Smooth muscle cell (in vitro differentiated cells): ENCODE results near the gene INTS6L. TPM values are rescaled to one million over a fixed set of nuclear protein-coding genes. Genes with fewer than 3 reads are reported as not detected.

Source experiments
- DNase-seq: peaks from one replicate; lab custom pipeline; 2025; ENCODE audit not compliant: unreplicated experiment; lab: John Stamatoyannopoulos, UW
- H2AFZ ChIP-seq: fragments of 200-600 bp; sonication (generic); 2 replicates; pipeline ENCODE4 v1.6.0; 2016; ENCODE audit warnings: antibody characterized with exemption, low read depth, mild to moderate bottlenecking
- H3F3A ChIP-seq: fragments of 200-600 bp; sonication (generic); 2 replicates; pipeline ENCODE4 v1.6.0; 2017; ENCODE audit warnings: antibody characterized with exemption, low read depth
- H3K27ac ChIP-seq: fragments of 200-600 bp; sonication (generic); 2 replicates; pipeline ENCODE4 v1.5.1; 2016; ENCODE audit warnings: low read depth, mild to moderate bottlenecking
- H3K27me3 ChIP-seq: fragments of 200-600 bp; sonication (generic); 2 replicates; pipeline ENCODE4 v1.6.1; 2016; ENCODE audit warnings: low read depth, mild to moderate bottlenecking
- H3K36me3 ChIP-seq: fragments of 200-600 bp; sonication (generic); 2 replicates; pipeline ENCODE4 v1.5.1; 2016; ENCODE audit warnings: low read depth
- H3K4me1 ChIP-seq: fragments of 200-600 bp; sonication (generic); 2 replicates; pipeline ENCODE4 v1.5.1; 2016; ENCODE audit warnings: low read depth
- H3K4me2 ChIP-seq: fragments of 200-600 bp; sonication (generic); 2 replicates; pipeline ENCODE4 v1.6.0; 2016; ENCODE audit warnings: mild to moderate bottlenecking
- H3K4me3 ChIP-seq: fragments of 200-600 bp; sonication (generic); 2 replicates; pipeline ENCODE4 v1.5.1; 2016; ENCODE audit warnings: mild to moderate bottlenecking
- H3K79me2 ChIP-seq: fragments of 200-600 bp; sonication (generic); 2 replicates; pipeline ENCODE4 v1.6.0; 2016; ENCODE audit warnings: low read depth, mild to moderate bottlenecking
- H3K9ac ChIP-seq: fragments of 200-600 bp; sonication (generic); 2 replicates; pipeline ENCODE4 v1.6.0; 2016; ENCODE audit warnings: low read depth
- H3K9me3 ChIP-seq: fragments of 200-600 bp; sonication (generic); replicated peaks from 2 replicates; pipeline ENCODE4 v1.5.1; 2016; ENCODE audit warnings: low read depth
- H4K20me1 ChIP-seq: fragments of 200-600 bp; sonication (generic); 2 replicates; pipeline ENCODE4 v1.6.0; 2016; ENCODE audit warnings: low read depth
- CTCF ChIP-seq: fragments of 200-600 bp; sonication (generic); IDR thresholded peaks from 2 replicates; pipeline ENCODE4 v1.5.1; 2017; ENCODE audit warnings: borderline replicate concordance, mild to moderate bottlenecking, antibody characterized with exemption; ENCODE audit not compliant: insufficient read depth, poor library complexity, severe bottlenecking
- WGBS: methylation state at CpG from one replicate; pipeline ENCODE4 v1.1.7; 2016; ENCODE audit warnings: low lambda C conversion rate; 5-methylcytosine and 5-hydroxymethylcytosine counted together
- polyA plus RNA-seq: library from polyadenylated mRNA; unstranded; fragments of >200 nt; fragmentation: Nextera tagmentation; extraction: Ambion mirVana; gene quantifications from 2 replicates; pipeline ENCODE4 v1.2.1, GENCODE V29; 2016
- total RNA-seq: library from RNA; depleted of rRNA; stranded (reverse); fragments of >200 nt; gene quantifications from 2 replicates; pipeline ENCODE4 v1.2.3, GENCODE V29; 2014

Gene INTS6L
- total and polyA plus RNA-seq, 2 experiments from 2014 or later = 4.9 to 20.5 TPM

GRCh38 chrX:135505351-135505750 lies 15.1 kb upstream of the INTS6L start:
- Histone ChIP-seq H4K20me1 (no peaks in the 10 kb centered on the region), H3K9ac (no peak overlapping the region)
- TF ChIP-seq CTCF = no peak

GRCh38 chrX:135509885-135510284 lies 10.6 kb upstream of the INTS6L start:
- Histone ChIP-seq H3K4me2 (no peak overlapping the region), H3F3A (no peaks in the 10 kb centered on the region), H4K20me1 (no peaks in the 10 kb centered on the region), H3K79me2 (no peaks in the 10 kb centered on the region), H3K4me1 (no peaks in the 10 kb centered on the region), H3K9ac (no peak overlapping the region), H3K27ac (no peak overlapping the region), H3K36me3 (no peaks in the 10 kb centered on the region), H3K27me3 (no peaks in the 10 kb centered on the region), H2AFZ (no peak overlapping the region), H3K9me3 (no peaks in the 10 kb centered on the region), H3K4me3 (no peak overlapping the region)
- no peak for TF ChIP-seq CTCF
- WGBS = 85% methylated on average over 2 of the region's 2 CpGs
- DNase-seq = no peak

More at GRCh38 chrX:135505351-135505750, 15.1 kb upstream of the INTS6L start:
- Histone ChIP-seq H3K9me3 (no peaks in the 10 kb centered on the region), H3K4me3 (no peak overlapping the region), H3K27me3 (no peaks in the 10 kb centered on the region), H3K4me1 (no peaks in the 10 kb centered on the region), H3K36me3 (no peaks in the 10 kb centered on the region), H3K4me2 (no peak overlapping the region), H3F3A (no peaks in the 10 kb centered on the region), H3K79me2 (no peaks in the 10 kb centered on the region), H2AFZ (no peak overlapping the region), H3K27ac (no peak overlapping the region)
- DNase-seq = no peak

GRCh38 chrX:135512508-135513129 lies 7.8 kb upstream of the INTS6L start:
- H3K79me2 ChIP-seq = no peaks in the 10 kb centered on the region
- H3K27ac ChIP-seq = no peak overlapping the region
- H3K27me3 ChIP-seq = no peaks in the 10 kb centered on the region
- no peak overlapping the region for H3K9ac ChIP-seq
- no peaks in the 10 kb centered on the region for H3K36me3 ChIP-seq
- H2AFZ ChIP-seq = no peak overlapping the region
- no peaks in the 10 kb centered on the region for H3K4me1 ChIP-seq
- no peaks in the 10 kb centered on the region for H3F3A ChIP-seq
- DNase-seq = no peak
- H3K4me3 ChIP-seq = no peak overlapping the region
- TF ChIP-seq CTCF = no peak
- WGBS = 79% methylated on average over 3 of the region's 3 CpGs
- H4K20me1 ChIP-seq = no peaks in the 10 kb centered on the region
- no peak overlapping the region for H3K4me2 ChIP-seq
- no peaks in the 10 kb centered on the region for H3K9me3 ChIP-seq

GRCh38 chrX:135513130-135513515 lies 7.3 kb upstream of the INTS6L start:
- Histone ChIP-seq H3K79me2 (no peaks in the 10 kb centered on the region), H3K4me1 (no peaks in the 10 kb centered on the region), H2AFZ (no peak overlapping the region), H3K4me2 (no peak overlapping the region), H3K4me3 (no peak overlapping the region), H3K36me3 (no peaks in the 10 kb centered on the region), H3K9me3 (no peaks in the 10 kb centered on the region), H4K20me1 (no peaks in the 10 kb centered on the region), H3K27ac (no peak overlapping the region), H3F3A (no peaks in the 10 kb centered on the region), H3K27me3 (no peaks in the 10 kb centered on the region), H3K9ac (no peak overlapping the region)
- no peak for TF ChIP-seq CTCF
- 73% methylated on average over 5 of the region's 5 CpGs for WGBS
- DNase-seq = no peak
